Renal pelvis (tissue), 4 donors: Measurements from ENCODE around the gene ARL2BP. TPM values are rescaled to one million over a fixed set of nuclear protein-coding genes. Genes with fewer than 3 reads are reported as not detected.
"Not testable (repeated sequence)": the region's sequence is repeated elsewhere in the genome, so short reads cannot be mapped to it uniquely, and the experiment has no call there.

Experiments
- DNase-seq: peaks from one replicate; pipeline ENCODE4 v3.0.0-alpha.2; 2013
- polyA plus RNA-seq, 3 donors: library from polyadenylated mRNA; unstranded; fragments of 120-200 nt; gene quantifications; one replicate each; pipeline ENCODE4 v1.2.1, GENCODE V29; 2013; ENCODE audit not compliant: insufficient read length in 3 of 3

Gene ARL2BP
- polyA plus RNA-seq, 3 donors = 70.7 to 71.1 (median 70.9) TPM

- peak; percentile 16 for DNase-seq
Observed at GRCh38 chr16:57260294-57260929, 15.4 kb downstream of the ARL2BP start.

DNA sequence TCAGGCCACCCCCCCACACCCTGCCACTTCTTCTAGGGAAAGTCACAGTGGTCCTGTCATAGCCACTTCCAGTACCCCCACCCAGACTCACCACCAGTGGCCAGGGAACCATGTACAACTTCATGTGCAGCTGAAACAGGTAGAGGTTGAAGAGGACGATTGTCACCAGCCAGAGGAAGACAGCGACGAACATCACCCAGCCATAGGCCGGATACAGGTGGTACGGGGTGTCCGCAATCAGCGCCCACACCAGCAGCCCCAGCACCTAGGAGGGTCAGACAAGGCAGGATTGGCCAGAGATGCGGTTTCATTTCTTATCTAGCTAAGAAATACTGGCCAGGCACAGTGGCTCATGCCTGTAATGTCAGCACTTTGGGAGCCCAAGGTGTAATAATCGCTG lies 16.7 kb downstream of the ARL2BP start:
- DNase-seq = no peak

DNA sequence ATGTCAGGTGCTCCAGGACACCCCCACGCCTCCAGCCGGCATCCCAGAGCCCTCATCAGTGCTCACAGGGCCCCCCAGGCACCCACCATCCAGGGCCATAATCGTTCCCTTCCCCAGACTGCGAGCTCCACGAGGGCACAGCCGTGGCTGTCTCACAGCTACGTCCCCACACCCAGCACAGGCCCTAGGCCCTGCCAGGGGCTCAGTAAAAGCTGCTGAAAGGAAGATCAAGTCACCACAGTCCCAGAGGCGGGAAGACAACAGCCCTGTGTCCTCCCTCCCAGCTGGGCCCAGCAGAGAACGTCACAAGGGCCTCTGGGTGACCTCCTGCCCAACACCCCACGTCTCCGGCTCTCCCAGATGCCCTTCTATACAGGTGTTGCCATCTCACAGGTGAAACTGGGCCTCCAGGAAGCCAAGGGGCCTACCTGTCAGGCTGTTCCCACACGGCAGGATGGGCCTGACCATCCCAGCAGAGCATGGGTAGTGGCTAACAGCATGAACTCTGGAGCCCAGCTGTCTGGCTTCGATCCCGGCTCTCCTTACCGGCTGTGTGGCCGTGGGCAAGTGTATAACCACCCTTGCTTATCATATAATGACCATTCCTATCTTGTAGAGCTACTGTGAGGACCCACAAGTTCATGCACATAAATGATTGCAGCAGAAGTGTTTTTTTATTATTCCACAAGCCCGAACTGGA lies 17.9 kb downstream of the ARL2BP start:
- no peak for DNase-seq

GRCh38 chr16:57263541-57264351 lies 18.7 kb downstream of the ARL2BP start:
- DNase-seq = no peak

DNA sequence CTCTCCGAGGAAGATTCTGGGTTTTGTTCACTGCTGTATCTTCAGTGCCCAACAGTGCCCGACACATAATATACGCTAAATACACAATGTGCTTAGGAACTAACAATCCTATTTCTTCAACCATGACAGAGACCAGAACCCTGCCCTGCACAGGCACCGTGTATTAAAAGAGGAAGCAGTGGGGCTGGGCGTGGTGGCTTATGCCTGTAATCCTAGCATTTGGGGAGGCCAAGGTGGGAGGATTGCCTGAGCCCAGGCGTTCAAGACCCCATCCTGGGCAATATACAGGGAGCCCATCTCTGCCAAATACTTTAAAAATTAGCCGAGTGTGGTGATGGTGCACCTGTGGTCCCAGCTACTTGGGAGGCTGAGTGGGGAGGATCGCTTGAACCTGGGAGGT lies 19.3 kb downstream of the ARL2BP start:
- no peak for DNase-seq

- DNase-seq = no peak
Observed at GRCh38 chr16:57264950-57265371, 19.9 kb downstream of the ARL2BP start.

- DNase-seq = peak; percentile 58
Observed at GRCh38 chr16:57265850-57266530, 20.9 kb downstream of the ARL2BP start.

DNA sequence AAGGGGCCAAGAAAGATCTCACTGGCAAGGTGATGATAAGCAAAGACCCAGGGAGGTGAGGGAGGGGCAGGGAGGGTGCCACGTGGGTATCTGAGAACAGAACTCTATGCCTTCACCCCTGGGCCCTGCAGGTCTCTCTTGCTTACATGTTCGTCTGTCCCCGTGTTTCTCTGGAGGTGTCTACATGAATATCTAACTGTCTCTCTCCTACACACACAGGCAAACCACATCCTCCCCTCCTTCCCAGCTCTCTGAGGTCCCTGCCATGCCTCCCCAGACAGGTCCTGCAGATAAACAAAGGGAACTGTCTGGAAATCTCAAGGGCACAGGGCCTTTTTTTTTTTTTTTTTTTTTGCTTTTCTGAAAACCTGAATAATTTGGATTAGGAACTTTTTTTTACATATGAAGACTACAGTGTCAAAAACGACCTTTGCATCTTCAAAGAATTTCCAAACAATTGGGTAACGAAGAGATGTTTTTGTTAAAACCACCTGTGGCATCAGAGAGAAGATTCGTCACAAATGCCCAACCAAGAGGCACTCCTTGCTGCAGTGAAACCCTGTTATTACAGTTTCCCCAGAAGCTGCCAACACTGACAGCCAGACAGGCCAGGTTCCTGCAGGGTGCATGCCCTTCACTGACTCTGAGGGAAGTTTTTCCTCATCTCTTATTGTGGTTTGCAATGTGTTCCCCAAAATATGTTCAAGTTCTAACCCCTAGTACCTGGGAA lies 21.6 kb downstream of the ARL2BP start:
- no peak for DNase-seq

DNA sequence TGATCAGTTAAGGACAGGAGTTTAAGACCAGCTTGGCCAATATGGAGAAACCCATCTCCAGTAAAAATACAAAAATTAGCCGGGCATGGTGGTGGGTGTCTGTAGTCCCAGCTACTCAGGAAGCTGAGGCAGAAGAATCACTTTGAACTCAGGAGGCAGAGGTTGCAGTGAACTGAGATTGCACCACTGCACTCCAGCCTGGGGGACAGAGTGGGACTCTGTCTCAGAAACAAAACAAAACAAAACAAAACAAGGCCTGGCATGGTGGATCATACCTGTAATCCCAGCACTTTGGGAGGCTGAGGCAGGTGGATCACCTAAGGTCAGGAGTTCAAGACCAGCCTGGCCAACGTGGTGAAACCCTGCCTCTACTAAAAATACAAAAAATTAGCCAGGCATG lies 22.3 kb downstream of the ARL2BP start:
- DNase-seq = not testable (repeated sequence)

DNA sequence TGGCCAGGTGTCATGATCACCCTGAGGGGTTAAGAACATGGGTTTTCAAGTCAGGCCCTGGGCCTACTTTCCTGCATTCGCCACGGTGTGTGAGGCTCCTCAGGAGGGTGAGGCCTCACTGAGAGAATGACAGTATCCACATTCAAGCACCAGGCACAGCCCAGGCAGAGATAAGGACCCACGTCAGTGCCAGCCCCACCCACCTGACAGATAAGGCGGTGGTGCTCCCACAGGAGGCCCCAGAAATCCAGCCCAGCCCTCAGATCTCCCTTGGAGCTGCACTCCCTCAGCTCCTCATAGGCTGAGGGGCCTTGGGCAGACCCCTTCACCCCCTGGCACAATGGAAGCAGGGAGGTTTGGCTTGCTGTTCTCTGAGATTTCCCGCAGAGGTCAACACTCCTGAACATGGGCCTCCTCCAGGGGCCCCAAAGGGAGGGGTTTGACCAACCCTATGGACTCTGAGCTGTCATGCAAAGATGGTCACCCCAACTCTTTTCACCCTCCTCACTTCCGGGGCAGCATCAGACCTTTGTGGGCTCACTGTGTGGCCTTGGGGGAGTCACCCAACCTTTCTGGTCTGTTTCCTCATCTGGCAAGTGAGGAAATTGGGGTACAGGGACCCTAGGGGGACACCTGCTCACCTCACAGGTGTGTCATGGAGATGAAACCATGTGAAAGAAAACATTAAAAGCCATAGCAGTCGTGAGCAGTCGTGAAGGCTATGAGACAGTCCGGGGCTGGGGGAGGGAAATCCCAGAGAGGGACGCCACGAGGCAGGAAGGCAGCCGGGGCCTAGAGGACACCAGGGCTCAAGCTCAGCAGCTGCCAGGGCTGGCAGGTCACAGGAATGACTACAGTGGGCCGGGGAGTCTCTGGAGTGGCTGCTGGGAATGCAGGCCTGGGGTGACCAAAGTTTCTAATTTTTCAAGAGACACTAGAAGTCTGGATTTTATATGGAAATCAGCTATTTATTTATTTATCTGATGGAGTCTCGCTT lies 24.0 kb downstream of the ARL2BP start:
- no peak for DNase-seq

DNA sequence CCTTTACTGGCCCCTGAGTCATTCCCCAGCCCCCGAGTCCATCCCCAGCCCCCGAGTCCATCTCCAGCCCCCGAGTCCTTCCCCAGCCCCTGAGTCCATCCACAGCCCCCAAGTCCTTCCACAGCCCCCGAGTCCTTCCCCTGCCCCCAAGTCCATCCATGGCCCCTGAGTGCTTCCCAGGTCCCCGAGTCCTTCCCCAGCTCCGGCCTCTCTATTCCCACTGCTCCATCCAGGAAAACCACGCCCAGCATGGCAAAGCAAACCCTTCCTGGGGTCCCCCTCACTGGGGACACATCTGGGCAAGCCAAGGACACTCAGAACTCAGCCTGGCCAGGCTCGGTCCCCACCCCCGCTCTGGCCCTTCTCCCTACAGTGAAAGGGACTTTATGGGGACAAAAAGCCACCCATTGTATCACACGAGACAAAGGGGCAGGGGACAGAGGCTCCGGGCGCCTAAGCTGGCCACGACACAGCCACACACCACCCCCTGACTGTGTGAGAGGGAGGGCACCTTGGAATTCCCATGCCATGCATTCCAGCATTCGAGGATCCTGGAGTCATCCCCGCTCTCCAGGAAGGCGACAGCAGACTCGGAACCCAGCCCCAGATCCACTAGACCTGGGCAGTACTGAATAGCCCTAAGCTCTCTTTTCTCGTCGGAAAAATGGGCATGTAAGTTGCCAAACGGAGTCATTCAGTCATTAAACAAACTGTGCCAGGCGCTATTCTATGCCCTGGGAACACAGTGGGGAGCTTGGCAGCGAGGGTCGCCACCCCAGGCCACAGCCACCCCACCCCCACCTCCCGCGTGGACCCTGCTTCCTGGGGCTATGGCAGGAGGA lies 25.4 kb downstream of the ARL2BP start:
- no peak for DNase-seq

GRCh38 chr16:57271063-57271345 lies 25.9 kb downstream of the ARL2BP start:
- DNase-seq = no peak

DNA sequence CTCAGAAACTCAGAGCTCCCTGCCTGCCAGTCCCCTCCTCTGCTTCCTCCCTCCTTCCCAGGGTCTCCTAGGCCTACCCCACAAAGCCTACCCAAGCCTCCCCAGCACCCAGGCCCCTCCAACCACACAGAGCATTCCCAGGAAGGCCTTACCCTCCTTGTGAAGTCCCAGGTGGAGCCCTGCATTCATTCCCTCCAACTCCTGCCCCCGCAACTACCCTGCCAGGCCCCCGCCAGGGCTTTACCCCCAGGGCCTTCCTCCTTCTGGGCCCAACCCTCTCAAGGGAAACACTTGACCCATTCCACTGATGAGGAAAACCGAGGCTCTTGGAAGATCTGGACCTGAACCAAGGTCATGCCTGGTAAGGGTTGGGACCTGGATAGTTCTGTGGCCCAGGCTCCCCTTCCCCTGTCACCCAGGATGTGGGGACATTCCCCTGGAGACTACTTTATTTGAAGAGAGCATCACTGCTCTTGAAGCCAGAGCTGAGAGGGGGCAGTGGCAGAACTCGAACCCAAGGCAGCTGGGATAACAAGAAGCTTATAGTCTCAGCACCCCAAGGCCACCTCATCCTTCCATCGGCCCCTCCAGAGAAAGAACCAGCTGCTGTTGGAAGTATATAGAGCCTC lies 26.9 kb downstream of the ARL2BP start:
- no peak for DNase-seq

GRCh38 chr16:57273359-57273758 lies 28.3 kb downstream of the ARL2BP start:
- DNase-seq = no peak

GRCh38 chr16:57273826-57274225 lies 28.8 kb downstream of the ARL2BP start:
- no peak for DNase-seq

DNA sequence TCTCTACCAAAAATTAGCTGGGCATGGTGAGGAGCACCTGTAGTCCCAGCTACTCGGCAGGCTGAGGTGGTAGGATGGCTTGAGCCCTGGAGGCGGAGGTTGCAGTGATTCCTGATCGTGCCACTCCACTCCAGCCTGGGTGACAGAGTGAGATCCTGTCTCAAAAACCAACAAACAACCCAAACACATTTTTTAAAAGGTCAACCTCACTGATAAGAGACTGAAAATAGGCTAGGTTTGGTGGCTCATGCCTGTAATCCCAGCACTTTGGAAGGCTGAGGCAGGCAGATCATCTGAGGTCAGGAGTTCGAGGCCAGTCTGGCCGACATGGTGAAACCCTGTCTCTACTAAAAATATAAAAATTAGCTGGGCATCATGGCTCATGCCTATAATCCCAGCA lies 30.9 kb downstream of the ARL2BP start:
- not testable (repeated sequence) for DNase-seq

DNA sequence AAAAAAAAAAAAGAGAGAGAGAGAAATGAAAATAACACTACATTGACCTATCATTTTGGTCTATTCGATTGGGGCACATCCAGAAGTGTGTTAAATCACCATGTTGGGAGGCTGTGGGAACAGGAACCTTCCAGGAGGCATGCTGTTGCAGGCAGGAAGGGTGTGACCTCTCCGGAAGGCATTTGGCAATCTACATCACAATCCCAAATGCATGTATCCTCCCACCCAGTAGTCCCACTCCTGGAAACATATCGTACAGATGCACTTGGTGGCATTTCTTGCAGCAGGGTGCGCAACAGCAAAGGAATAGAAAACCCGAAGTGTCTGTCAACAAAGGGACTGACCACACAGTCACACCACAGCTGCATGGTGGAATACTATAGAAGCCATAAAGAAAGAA lies 31.5 kb downstream of the ARL2BP start:
- DNase-seq = no peak

DNA sequence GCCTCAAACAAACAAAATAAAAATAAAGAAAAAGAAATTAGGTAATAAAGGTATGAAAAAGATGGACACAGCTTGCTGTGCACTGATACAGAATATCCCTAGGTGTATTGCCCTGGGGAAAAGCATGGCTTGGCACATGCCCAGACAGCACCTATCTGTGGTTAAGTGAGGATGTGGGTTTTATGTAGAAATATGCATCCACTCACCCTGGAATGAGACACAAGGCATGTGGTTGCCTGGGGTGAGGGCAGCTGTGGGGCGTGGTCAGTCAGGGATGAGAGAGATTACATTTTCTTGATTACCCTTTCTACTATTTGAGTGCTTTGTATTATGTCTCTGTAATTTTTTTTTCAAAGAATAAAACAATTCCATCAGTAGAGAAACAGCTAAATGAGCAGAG lies 32.5 kb downstream of the ARL2BP start:
- no peak for DNase-seq

- no peak for DNase-seq
Observed at GRCh38 chr16:57278494-57278893, 33.4 kb downstream of the ARL2BP start.
